Parathyroid adenoma (tissue), 2 donors: ENCODE measurements around the gene CD2BP2.

Source experiments
- H2AFZ ChIP-seq: fragments of 300-600 bp; sonication (generic); one replicate; pipeline ENCODE4 v1.7.0; 2017; ENCODE audit warnings: antibody characterized with exemption, mild to moderate bottlenecking
- H3K27ac ChIP-seq: fragments of 300-600 bp; sonication (generic); one replicate; pipeline ENCODE4 v1.7.0; 2017
- H3K27me3 ChIP-seq: fragments of 300-600 bp; sonication (generic); one replicate; pipeline ENCODE4 v1.7.0; 2017; ENCODE audit warnings: low read length; ENCODE audit not compliant: control insufficient read depth, insufficient read depth
- H3K36me3 ChIP-seq: fragments of 300-600 bp; sonication (generic); one replicate; pipeline ENCODE4 v1.7.0; 2017; ENCODE audit warnings: low read length; ENCODE audit not compliant: control insufficient read depth, insufficient read depth
- H3K4me1 ChIP-seq: fragments of 300-600 bp; sonication (generic); one replicate; pipeline ENCODE4 v1.7.0; 2017; ENCODE audit warnings: control low read depth
- H3K4me2 ChIP-seq: fragments of 300-600 bp; sonication (generic); one replicate; pipeline ENCODE4 v1.7.0; 2017; ENCODE audit warnings: low read length
- H3K4me3 ChIP-seq: fragments of 300-600 bp; sonication (generic); one replicate; pipeline ENCODE4 v1.7.0; 2017; ENCODE audit warnings: low read depth, low read length
- H3K79me2 ChIP-seq: fragments of 300-600 bp; sonication (generic); one replicate; pipeline ENCODE4 v1.7.0; 2017; ENCODE audit warnings: control low read depth
- H3K9ac ChIP-seq: fragments of 300-600 bp; sonication (generic); one replicate; pipeline ENCODE4 v1.7.0; 2017; ENCODE audit warnings: mild to moderate bottlenecking
- H3K9me3 ChIP-seq: fragments of 300-600 bp; sonication (generic); one replicate; pipeline ENCODE4 v1.7.0; 2017; ENCODE audit warnings: low read length; ENCODE audit not compliant: control insufficient read depth
- TF ChIP-seq, protein P1 (sequence below): fragments of 300-600 bp; sonication (generic); IDR thresholded peaks from one replicate; pipeline ENCODE4 v1.7.0; 2017; ENCODE audit warnings: antibody characterized with exemption, mild to moderate bottlenecking
- donor health status: primary hyperparathyroidism.

Gene CD2BP2

DNA sequence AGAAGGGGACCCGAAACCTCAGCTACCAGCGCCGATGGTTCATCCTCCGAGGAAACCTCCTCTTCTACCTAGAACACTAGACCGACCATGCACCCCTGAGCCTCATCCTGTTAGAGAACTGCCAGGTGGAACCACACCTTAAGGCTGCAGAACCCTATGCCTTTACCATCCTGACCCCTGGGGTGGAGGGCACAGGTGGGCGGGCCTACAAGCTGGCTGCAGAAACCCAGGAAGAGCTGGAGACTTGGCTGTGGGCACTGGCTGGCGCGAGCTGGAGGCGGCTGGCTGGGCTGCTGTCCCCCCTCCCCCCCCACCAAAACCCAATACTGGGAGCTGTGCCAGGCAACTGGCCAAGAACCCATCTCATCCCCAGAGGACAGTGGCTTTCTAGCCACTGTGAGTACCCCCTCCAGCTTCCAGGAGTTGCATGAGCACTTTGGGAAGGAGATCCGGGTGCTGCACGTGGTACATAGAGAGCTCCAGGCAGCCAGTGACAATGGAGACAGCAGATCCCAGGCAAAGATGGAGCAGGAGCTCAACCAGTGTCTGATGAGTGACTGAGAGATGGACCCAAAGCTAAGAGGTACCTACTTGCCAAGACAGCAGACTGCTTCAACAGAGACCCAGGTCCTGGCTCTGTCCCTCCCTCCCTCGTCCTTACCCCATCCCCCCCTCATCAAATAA, 1.4 kb upstream of the CD2BP2 start:
- no peaks in the 10 kb centered on the region for H3K36me3 ChIP-seq

DNA sequence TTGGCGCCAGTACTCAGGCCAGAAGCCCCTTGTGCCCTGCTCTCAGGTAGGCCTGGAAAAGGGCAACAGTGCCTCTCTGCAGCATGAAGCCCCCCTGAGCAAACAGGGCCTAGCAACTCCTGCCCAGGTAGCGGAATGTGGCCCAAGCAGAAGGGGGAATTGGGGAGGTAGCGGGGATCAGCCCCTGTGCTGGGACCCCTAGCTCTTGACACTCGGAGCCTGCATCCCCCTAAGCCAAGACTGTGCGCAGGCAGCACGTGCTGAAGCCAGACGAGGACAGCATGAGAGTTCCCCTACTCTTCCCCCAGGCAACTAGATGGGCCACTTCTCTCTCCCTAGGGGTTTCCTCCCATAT, 823 bp upstream of the CD2BP2 start:
- Histone ChIP-seq H3K27ac (peak overlapping the region; percentile 96), H3K27me3 (no peaks in the 10 kb centered on the region), H3K4me2 (peak overlapping the region; percentile 87), H3K79me2 (peaks cover 3% of the 10 kb centered on the region), H3K4me1 (peaks cover 6% of the 10 kb centered on the region), H3K36me3 (no peaks in the 10 kb centered on the region), H3K9me3 (no peaks in the 10 kb centered on the region), H2AFZ (peak overlapping the region; percentile 82), H3K9ac (peak overlapping the region; percentile 13), H3K4me3 (peak overlapping the region; percentile 90)
- TF ChIP-seq, protein P1, sequence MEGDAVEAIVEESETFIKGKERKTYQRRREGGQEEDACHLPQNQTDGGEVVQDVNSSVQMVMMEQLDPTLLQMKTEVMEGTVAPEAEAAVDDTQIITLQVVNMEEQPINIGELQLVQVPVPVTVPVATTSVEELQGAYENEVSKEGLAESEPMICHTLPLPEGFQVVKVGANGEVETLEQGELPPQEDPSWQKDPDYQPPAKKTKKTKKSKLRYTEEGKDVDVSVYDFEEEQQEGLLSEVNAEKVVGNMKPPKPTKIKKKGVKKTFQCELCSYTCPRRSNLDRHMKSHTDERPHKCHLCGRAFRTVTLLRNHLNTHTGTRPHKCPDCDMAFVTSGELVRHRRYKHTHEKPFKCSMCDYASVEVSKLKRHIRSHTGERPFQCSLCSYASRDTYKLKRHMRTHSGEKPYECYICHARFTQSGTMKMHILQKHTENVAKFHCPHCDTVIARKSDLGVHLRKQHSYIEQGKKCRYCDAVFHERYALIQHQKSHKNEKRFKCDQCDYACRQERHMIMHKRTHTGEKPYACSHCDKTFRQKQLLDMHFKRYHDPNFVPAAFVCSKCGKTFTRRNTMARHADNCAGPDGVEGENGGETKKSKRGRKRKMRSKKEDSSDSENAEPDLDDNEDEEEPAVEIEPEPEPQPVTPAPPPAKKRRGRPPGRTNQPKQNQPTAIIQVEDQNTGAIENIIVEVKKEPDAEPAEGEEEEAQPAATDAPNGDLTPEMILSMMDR: peak; percentile 1

More for the DNA sequence above, 1.4 kb upstream of the CD2BP2 start:
- Histone ChIP-seq H3K4me2 (no peak overlapping the region), H3K4me1 (peaks cover 6% of the 10 kb centered on the region), H3K9me3 (no peaks in the 10 kb centered on the region), H3K27ac (peak overlapping the region; percentile 96), H3K4me3 (no peak overlapping the region), H3K27me3 (no peaks in the 10 kb centered on the region), H2AFZ (no peak overlapping the region), H3K79me2 (peaks cover 3% of the 10 kb centered on the region), H3K9ac (no peak overlapping the region)
- TF ChIP-seq, protein P1: no peak

DNA sequence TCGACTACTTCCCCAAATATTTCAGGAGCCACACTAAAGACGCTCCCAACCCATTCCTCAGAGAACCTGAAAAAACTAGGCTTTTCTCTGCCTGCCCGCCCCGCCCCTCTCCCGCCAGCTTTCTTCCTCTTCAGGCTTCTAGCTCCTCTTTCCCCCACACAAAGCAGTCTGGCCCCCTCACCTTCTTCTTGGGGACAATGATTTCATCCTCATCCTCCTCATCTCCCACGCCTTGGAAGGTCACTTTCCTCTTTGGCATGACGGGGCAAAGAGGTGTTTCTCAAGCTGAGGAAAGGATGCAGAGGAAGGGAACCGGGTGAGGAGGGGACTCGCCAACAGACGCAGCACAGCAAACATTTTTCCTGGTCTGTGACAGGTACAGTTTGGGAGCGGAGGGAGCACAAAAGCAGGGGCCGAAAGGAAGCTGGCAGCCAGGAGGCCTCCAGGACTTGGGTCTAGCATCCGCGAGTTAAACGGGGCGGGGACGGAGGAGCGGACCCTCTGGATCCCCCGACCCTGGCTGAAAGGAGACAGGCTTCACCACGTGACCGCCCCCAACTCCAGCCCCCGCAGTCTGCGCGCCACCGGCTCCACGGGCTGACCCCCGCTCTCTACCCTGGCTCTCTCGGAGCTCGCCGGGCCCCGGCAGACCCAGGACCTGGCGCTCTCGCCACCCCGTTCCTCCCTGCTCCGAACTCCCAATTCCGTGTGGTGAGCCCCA, 525 bp downstream of the CD2BP2 start:
- H3K9me3 ChIP-seq: no peaks in the 10 kb centered on the region
- peaks cover 6% of the 10 kb centered on the region for H3K4me1 ChIP-seq
- TF ChIP-seq, protein P1: no peak
- no peaks in the 10 kb centered on the region for H3K36me3 ChIP-seq
- H3K27me3 ChIP-seq: no peaks in the 10 kb centered on the region
- peak overlapping the region; percentile 68 for H3K9ac ChIP-seq
- peak overlapping the region; percentile 85 for H3K4me2 ChIP-seq
- H3K4me3 ChIP-seq: peak overlapping the region; percentile 90
- H2AFZ ChIP-seq: peak overlapping the region; percentile 82
- H3K27ac ChIP-seq: peak overlapping the region; percentile 96
- H3K79me2 ChIP-seq: no peaks in the 10 kb centered on the region

DNA sequence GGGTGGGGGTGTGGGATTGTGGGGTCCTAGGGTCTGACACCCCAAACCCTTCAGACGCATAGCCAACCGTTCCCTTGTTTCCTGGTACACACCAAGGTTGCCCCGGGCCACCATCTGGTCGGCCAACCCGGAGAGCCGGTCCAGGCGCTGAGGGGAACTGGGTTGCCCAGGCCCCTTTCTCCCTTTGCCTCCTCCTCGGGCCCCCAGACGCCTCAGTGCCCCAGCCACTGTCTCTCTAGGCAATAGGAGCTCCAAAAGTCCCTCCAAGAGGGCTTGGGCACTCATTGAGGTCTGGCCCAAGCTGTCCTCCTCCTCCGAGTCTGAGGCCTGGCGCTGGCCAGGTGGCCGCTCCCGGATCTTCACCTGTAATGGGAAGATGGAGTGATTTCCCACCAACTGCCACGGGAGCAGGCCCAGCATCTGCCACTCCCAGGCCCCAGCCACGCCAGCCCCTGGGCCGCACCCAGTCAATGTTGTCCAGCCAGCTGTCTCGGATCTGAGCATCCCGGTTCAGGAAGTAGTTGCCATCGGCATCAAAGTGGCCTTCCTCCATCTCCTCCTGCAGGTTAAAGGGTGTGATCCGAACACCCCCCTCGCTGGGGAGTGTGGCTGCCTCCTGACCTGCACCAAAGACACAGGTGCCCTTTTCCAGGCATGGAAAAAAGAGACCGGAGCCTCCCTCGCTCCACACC, 1.5 kb downstream of the CD2BP2 start:
- no peaks in the 10 kb centered on the region for H3K27me3 ChIP-seq
- no peak overlapping the region for H2AFZ ChIP-seq
- TF ChIP-seq, protein P1: no peak
- no peak overlapping the region for H3K9ac ChIP-seq
- no peaks in the 10 kb centered on the region for H3K79me2 ChIP-seq
- no peak overlapping the region for H3K27ac ChIP-seq
- no peak overlapping the region for H3K4me2 ChIP-seq
- no peaks in the 10 kb centered on the region for H3K9me3 ChIP-seq
- peak overlapping the region; percentile 90 for H3K4me3 ChIP-seq
- H3K36me3 ChIP-seq: no peaks in the 10 kb centered on the region
- peaks cover 6% of the 10 kb centered on the region for H3K4me1 ChIP-seq
